GM19025 (cell line): Measurements from ENCODE around the gene DCDC2.
"Not testable (repeated sequence)": the region's sequence is repeated elsewhere in the genome, so short reads cannot be mapped to it uniquely, and the experiment has no call there.

Experiments used
- ATAC-seq: cut with Tn5 transposase; IDR thresholded peaks from one replicate; pipeline ENCODE4 v1.9.1; 2021; ENCODE audit warnings: mild to moderate bottlenecking, low read depth, moderate library complexity; ENCODE audit not compliant: unreplicated experiment

Gene DCDC2

GRCh38 chr6:24228681-24229255, 129.1 kb downstream of the DCDC2 start:
- no peak for ATAC-seq

- no peak for ATAC-seq
Measured at GRCh38 chr6:24228123-24228522, 129.7 kb downstream of the DCDC2 start.

- no peak for ATAC-seq
Measured at GRCh38 chr6:24227556-24227955, 130.3 kb downstream of the DCDC2 start.

- no peak for ATAC-seq
Measured at GRCh38 chr6:24226541-24226940, 131.3 kb downstream of the DCDC2 start.

GRCh38 chr6:24225838-24226237, 132.0 kb downstream of the DCDC2 start:
- no peak for ATAC-seq

GRCh38 chr6:24223115-24223919, 134.5 kb downstream of the DCDC2 start:
- ATAC-seq, result no peak

GRCh38 chr6:24219670-24220069, 138.2 kb downstream of the DCDC2 start:
- ATAC-seq, result no peak

GRCh38 chr6:24214984-24215383, 142.9 kb downstream of the DCDC2 start:
- ATAC-seq, result no peak

- no peak for ATAC-seq
Measured at GRCh38 chr6:24207413-24207812, 150.4 kb downstream of the DCDC2 start.

- no peak for ATAC-seq
Measured at GRCh38 chr6:24205020-24205492, 152.8 kb downstream of the DCDC2 start.

GRCh38 chr6:24204113-24204512, 153.7 kb downstream of the DCDC2 start:
- ATAC-seq, result not testable (repeated sequence)

- no peak for ATAC-seq
Measured at GRCh38 chr6:24197892-24198291, 160.0 kb downstream of the DCDC2 start.

- ATAC-seq, result no peak
Measured at GRCh38 chr6:24195836-24196597, 161.8 kb downstream of the DCDC2 start.

- ATAC-seq, result no peak
Measured at GRCh38 chr6:24194978-24195700, 162.7 kb downstream of the DCDC2 start.

GRCh38 chr6:24193364-24193763, 164.5 kb downstream of the DCDC2 start:
- no peak for ATAC-seq

GRCh38 chr6:24191346-24191745, 166.5 kb downstream of the DCDC2 start:
- no peak for ATAC-seq

- no peak for ATAC-seq
Measured at GRCh38 chr6:24188578-24189080, 169.2 kb downstream of the DCDC2 start.

GRCh38 chr6:24187965-24188577, 169.8 kb downstream of the DCDC2 start:
- ATAC-seq, result no peak

GRCh38 chr6:24186349-24186748, 171.5 kb downstream of the DCDC2 start:
- no peak for ATAC-seq

- ATAC-seq, result no peak
Measured at GRCh38 chr6:24183584-24183983, 174.3 kb downstream of the DCDC2 start.
